ENCODE measurements around the gene FBXW8.

- TF ChIP-seq CTCF (IDR thresholded peaks at IDR 0.05; ENCODE audit: low read length) (no peak), EZH2 (optimal IDR thresholded peaks at IDR 0.05; ENCODE audit: low read depth, low read length) (no peak), EZH2phosphoT487 (IDR thresholded peaks at IDR 0.05; ENCODE audit: low read length) (no peak)
Observed at GRCh38 chr12:116862167-116862566, 48.6 kb upstream of the FBXW8 start.

All from MM.1S (cell line).